Ecto neural progenitor cell (in vitro differentiated cells): Measurements from ENCODE around the gene OBP2A.
"Not testable (repeated sequence)": the region's sequence is repeated elsewhere in the genome, so short reads cannot be mapped to it uniquely, and the experiment has no call there.

Source experiments
- DNase-seq: peaks from one replicate; pipeline ENCODE4 v3.0.0-alpha.2; 2018; ENCODE audit warnings: low spot score

Gene OBP2A

DNA sequence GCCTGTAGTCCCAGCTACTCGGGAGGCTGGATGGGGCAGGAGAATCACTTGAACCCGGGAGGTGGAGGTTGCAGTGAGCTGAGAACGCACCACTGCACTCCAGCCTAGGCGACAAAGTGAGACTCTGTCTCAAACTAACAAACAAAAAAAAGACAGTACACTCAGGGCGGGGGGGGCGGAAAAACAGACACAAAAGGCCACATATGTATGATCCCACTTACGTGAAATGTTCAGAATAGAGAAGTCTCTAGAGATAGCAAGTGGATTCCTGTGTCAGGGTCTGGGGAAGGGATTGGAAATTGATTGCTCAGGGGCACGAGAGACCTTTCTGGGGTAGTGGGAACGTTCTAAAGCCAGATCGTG, 33.7 kb upstream of the OBP2A start:
- peak; percentile 13 for DNase-seq

DNA sequence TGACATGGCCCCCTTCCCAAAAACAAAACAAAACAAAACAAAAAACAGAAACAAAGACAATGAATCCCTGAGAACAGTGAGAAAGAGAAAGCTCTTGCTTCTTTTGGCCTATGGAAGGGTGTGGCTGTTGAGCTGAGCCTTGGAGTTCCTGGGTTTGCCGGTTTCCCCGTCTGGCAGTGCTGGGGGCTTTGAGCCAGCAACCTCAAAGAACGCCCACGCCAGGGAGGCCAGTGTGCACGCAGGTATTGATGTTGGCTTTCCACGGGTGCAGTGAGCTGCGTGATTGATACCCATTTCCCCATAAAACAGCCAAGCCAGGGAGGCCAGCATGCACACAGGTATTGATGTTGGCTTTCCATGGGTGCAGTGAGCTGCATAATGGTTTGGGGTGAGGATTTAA, 33.0 kb upstream of the OBP2A start:
- peak; percentile 27 for DNase-seq

DNA sequence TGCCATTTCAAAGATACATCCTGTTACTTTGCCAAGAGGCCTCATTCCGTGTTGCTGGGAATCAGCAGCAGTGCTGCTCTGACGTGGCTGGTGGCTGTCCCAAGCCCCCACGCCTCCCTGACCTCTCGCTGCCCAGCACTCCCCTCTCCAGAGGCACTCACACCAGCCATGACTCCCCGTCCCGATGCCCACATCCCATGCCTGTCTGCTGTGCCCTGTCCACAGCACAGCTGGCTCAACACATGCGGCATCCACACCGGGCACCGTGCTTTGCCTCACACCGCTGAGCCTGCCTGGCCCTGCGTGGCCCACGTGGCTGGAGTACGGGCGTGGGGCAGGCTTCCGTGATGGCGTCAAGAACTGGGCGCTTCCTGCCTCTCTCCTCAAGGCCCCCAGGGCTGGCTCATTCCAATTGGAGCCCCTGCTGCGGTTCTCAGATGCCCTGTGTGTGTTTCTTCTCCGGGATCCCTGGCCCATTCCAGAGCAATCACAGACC, 32.5 kb upstream of the OBP2A start:
- peak; percentile 38 for DNase-seq

DNA sequence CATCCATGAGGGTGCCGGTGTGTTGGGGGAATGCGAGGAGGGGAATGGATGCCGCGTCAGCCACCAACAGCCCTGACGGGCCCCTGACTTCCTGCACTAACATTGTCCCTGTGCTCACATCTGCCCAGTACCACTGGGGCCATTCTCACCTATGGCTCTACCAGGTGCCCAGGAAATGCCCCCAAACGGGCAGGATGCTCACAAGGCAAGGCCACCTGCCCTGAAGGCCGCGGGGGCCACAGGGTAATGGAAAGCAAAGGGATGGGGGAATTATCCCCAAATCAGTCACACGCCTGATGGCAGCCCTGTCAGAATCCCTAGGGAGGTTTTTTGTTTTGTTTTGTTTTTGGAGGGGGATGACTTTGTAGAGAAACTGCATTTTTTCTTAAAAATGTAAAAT, 32.0 kb upstream of the OBP2A start:
- DNase-seq: not testable (repeated sequence)

DNA sequence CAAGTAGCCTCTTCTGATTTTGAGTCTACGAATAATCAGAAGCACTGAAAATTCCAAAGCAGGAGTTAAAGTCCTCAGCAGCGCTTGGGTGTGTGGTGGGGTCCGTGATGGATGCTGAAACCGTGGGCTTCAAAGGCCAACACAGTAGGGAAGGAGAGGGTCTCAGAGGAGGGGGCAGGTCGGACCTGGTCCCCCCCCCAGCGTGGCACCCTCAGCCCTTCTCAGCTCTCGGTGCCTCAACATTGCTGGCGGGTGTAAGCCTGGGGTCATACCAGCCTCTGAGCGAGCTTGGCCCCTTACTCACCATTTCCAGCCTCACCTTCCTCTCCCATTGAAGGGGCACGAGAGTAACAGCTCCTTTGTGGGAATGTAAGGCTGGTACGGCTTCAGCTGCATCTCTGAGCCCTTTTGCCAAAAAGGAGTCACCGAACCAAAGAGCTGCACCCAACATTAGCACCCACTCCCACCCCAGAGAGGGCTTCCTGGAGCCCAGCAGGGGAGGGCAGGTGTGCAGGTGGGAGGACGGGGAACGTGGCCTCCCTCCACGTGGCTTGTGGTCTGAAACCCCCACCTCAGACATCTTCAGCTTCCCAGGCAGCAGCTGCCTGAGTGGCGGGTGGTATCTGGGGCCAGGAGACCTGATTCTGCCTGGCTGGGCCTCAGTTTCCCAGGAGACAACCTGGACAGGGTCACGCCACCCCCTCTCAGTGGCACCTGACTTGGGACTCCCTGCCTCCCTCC, 31.4 kb upstream of the OBP2A start:
- DNase-seq: peak; percentile 27

DNA sequence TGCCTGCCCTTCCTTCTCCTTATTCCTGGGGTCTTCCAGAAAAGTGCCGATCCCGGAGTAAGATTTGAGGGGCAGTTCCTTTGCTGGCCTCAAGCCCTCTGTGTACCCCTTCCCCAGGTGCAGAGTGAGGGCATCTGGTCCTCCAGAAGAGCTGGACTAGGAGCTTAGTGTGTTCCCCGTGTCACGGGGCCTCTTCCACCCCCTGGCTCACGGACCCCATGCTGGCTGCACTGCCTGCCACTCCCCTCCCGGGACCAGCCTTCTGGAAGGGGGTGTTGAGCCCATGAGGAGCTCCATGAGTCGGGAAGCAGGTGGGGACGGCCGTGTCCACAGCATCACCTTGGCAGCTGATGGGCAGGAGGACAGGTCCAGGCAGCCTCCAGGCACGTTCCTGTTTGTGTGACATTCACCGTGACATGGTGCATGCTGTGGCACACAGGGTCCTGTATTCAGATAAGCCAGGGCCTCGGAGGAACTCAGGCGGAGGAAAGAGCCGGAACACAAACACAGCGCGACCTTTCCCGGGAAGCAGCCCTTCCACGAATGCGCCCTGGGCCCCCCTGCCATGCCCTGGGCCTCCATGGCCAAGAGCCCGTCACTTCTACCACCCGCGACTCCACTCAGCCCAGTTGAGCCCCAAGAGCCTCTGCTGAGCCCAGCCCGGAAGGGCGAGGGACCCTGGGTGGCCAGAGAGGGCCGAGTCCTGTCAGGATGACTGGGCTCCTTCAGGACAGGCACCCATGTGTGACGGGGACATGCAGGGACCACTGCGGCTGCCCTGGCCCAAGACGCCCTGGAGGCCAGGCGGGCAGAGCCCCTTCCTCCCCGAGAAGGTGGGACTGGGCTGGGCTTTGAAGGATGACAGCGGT, 30.6 kb upstream of the OBP2A start:
- DNase-seq: peak; percentile 37

DNA sequence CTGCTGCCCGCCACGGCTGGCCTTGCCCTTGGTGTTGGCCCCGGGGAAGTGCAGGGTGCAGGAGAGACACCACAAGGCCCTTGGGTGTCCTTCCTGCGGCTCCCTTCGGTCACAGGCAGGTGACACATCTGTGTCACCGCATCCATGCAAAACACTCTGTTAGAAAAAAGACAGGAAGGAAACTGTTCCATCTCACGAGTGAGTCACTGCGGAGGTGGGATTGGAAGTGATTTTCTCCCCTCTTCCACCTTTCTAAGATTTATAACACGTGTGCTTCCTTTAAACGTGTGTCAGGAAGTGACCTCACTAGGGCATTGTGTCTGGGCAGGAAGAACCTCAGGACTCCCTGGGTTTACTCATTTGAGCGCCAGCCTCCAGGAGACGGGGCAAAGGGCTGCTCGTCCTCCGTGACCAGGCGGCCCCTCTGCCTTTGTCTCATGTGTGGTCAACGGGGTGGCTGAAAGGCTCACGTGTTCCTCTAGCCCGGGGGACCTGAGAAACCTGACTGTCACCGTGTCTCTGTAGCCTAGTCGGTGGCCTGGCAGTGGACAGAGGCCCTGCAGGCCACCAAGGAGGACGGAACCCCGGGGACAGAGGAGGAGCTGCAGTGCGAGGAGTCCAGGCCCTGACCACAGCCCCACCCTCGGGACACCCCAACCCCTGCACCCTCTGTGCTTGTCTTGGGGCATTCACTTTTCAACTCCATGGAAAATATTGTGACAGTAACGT, 29.6 kb upstream of the OBP2A start:
- DNase-seq: peak; percentile 32

DNA sequence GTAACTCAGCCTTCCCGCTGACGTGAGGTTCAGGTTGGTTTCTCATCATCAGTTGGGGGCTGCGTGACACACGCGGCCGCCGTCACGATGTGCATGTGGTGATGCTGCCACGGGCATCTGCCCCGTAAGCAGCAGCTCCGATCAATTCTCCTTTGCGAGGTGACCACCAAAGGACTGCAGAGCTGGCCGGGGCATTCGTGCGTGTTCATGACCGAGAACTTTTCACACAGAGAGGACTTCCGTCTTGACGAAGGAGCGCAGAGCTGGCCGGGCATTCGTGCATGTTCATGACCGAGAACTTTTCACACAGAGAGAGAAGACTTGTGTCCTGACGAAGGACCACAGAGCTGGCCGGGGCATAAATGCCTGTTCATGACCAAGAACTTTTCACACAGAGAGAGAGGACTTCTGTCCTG, 28.5 kb upstream of the OBP2A start:
- DNase-seq: no peak

DNA sequence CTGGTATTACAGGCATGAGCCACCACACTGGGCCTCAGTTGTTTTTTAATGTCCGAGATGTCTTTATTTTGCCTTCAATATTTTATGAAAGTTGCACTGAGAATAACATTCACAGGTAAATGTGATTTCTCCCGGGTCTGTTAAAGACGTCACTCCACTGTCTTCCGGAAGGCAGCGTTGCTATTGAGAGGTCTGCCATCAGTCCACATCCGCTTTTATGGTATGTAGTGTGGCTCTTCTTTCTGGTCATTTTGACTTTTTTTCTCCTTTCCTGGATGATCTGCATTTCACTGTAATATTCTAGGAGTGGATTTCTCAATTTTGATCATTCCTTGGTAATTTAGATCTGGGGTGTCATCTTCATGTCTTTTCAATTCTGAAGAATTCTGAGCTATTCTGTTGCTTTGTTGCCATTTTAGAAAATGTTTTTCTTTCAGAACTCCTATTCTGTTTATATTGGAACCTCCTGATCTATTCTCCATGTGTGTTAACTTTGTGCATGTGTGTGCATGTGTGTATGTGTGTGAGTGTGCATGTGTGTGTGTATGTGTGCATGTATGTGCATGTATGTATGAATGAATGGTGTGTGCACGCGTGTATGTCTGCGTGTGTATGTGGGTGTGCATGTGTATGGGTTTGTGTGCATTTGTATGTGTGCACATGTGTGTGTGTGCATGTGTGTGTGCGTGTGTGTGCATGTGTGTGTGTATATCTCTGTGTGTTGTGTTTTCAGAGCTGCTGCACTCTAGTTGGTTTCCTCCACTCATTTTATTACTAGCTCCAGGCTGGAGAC, 26.6 kb upstream of the OBP2A start:
- peak; percentile 8 for DNase-seq

DNA sequence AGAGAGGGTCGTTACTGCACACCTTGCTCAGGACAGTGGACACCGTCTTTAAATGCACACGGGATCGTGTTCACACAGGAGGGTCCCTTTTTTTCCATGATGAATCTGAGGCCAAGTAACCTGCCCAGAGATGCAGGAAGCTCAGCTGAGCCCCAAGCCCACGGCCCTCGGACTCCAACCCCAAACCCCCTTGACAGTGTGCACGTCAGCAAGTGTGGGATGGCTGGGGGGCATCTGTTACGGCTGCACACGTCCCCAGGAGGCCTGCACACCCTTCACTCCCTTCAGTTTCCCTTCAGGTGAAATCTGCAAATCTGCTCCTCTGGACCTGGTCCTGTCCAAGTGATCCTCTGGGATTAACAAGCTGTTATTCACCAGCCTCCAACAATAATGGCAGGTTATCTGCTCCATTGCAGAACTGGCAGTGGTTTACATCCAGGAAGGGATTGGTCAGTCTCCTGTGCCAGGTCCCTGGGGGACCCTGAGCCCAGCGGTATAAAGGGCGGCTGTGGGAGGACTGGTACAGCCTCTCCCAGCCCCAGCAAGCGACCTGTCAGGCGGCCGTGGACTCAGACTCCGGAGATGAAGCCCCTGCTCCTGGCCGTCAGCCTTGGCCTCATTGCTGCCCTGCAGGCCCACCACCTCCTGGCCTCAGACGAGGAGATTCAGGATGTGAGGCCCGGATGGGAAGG, 24.9 kb upstream of the OBP2A start, which contains the start of gene LCN1:
Gene LCN1 (plus strand): TSS at position 525 of the 692 bp plus-strand sequence. CDS start 58 bp downstream, at position 583.
- DNase-seq: no peak

DNA sequence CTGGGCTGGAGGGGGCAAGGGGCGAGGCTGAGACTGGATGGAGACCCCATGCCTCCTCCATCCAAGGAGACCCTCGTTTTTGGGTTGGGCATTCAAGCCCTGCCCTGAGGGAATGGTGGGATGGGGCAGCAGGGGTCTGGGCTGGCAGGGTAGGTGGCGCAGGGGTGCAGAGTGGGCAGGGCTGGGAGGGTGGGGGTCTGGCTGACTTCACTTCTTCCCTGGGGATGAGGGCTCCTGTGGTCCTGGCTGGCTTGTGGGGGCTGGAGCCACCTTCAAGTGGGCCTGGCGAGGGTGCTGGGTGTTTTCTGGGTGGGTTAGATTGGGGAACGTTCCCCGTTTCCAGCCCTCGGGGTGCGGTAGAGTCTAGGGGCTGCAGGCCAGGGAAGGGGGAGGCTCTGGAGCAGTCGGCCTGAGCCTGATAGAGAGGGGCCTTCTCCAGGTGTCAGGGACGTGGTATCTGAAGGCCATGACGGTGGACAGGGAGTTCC, 24.3 kb upstream of the OBP2A start:
- DNase-seq: no peak

DNA sequence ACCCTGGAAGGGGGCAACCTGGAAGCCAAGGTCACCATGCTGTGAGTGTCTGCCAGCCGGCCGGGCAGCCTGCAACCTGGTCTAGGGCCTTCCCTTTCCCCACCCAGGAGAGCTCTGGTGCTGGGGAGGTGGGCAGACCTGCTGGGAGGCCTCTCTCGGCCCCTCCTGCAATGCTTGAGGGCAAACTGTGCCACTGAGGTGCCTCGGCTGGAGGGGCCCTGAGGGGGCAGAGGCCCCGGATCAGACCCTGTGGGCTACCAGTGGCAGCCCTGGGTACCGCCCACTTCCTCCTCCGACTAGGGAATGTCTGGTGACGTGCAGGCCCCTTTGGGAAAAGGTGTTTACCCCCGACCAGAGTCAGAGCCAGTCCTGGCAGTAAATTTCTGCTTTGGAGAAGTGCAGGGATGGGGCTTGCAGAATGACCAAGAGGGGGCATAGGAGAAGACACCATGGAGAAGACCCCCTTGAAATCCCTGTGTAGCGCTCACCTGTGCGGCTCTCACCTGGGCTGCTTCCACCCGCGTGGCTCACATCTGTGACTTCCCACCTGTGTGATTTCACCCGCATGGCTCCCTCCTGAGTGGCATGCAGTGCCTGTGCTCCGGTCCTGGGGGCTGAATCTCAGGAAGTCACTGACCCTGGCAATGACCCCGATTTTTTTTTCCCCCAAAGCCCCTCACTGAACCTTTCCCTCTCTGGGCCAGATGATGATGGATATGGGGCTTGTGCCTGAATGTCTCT, 23.6 kb upstream of the OBP2A start:
- no peak for DNase-seq

DNA sequence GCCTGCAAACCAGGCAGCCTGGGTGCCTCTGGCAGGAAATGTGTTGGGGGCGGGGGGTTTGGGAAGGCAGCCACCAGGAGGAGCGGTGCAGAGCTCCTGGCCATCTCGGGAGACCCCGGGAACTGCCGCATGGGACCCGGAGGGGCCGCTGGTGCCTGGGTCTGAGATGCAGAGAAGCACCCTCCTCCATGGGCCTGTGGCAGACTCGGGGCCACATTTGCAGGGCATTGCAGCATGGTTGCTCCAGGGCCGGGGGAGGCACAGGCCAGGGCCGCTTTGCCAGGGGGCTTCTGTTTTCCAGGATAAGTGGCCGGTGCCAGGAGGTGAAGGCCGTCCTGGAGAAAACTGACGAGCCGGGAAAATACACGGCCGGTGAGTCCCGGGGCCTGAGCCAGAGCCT, 23.0 kb upstream of the OBP2A start:
- DNase-seq: peak; percentile 39

DNA sequence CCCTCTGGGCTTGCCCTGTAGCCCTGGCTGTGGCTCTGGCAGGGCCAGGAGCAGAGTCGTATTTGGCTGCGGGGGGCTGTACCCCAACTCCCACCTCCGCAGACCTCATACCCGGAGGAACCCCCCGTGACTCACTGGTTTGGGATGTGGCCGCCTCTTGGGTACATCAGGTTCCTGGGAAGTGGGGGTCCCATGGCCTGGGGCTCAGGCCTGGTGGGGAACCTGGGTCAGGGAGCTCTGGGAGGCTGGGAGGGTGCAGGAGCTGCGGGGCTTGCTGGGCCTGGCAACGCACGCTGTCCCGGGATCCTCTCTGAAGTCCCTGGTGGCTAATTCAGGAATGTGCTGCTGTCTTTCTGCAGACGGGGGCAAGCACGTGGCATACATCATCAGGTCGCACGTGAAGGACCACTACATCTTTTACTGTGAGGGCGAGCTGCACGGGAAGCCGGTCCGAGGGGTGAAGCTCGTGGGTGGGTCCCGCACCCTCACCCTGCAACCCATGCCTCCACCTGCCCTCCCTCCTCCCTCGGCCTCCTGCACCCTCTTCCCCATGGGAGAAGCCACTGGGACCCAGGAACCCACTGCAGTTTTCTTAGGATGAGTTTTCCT, 22.3 kb upstream of the OBP2A start:
- DNase-seq: peak; percentile 49

DNA sequence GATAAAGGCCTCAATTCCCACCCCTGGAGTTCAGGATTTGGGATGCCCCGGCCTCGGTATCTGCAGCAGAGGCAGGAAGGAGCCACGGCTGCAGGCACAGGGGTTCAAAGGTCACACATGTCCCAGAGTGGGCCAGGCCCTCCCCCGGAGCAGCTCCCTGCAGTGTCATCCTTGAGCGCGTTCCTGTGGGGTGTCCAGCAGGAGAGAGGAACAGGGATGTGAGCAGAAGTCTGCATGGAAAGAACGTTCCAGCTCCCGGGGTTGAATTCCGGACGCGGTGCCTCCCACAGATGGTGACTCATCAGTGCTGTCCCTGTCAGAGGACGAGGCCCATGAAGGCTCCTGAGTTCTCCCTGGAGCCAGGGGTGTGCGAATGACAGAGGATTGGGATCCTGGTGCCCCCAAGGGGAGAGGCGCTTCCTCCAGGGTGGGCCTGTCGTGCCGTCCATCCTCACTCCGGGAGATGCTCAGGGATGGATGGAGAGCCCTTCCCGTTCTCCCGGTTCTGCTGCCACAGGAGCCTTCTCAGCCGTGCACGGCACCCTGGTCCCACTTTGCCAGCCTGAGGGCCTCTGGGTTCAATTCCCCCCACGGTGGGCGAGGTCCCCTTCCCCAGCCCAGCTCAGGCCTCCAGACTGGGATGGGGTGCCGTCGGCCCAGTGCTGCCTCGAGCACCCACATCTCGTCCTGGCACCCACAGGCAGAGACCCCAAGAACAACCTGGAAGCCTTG, 21.6 kb upstream of the OBP2A start:
- DNase-seq: peak; percentile 43

DNA sequence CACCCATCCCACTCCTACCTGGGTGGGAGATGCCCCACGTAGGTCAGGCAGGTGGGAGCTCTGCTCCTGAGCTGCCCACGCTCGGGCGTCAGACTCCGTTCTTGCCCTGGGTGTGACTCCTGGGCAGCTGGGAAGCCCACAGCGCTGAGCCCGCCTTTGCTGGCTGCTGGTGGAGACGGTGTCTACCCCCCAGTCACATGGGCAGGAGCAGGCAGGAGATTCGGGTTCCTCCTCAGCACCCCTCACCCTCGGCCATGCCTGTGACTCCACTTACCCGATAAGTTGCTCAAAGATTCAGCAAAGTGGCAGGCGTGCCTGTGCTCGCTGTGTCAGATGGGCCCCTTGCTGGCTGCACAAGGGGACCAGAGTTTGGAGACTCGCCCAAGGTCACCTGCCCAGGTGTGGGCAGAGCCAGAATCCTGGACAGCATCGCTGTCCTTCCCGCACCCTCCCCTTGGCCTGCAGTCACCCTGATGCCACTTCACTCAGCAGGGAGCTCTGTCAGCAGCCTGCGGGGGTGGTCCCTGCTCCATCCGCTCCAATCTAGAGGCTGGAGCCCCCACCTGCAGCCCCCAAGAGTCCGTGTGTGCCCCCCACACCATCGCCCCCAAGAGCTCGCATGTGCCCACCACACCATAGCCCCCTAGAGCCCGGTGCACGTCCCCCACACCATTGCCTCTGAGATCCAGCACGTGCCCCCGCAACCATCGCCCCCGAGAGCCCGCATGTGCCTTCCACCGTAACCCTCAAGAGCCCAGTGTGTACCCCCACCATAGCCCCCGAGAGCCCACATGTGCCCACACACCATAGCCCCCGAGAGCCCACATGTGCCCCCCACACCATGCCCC, 20.5 kb upstream of the OBP2A start:
- DNase-seq: no peak

DNA sequence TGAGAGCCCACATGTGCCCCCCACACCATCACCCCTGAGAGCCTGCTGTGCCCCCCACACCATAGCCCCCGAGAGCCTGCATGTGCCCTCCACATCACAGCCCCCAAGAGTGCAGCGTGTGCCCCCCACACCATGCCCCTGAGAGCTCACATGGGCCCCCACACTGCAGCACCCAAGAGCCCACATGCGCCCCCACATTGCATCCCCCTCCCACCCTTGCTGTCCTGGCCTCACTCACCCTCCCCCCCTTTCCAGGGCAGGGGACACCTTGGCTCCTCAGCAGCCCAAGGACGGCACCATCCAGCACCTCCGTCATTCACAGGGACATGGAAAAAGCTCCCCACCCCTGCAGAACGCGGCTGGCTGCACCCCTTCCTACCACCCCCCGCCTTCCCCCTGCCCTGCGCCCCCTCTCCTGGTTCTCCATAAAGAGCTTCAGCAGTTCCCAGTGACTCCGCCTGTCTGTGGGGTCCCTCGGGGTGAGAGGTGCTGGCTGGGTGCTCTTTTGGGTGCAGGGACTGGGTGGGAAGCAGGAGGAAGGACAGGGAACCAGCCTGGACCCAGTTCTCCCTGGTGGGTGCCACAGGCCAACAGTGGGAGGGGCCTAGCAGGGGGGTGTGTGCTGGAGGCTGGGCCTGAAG, 19.7 kb upstream of the OBP2A start:
- DNase-seq: peak; percentile 43
